ENCODE data around the gene HK1. TPM values are rescaled to one million over a fixed set of nuclear protein-coding genes. Genes with fewer than 3 reads are reported as not detected.

Gene HK1
- total RNA-seq, 1 experiment from 2014 or later = 219 TPM

GRCh38 chr10:69408318-69409175, 130.3 kb downstream of the HK1 start (continued):
- TF ChIP-seq ZMAT4 (CRISPR knock-in tag; IDR thresholded peaks at IDR 0.05) (no peak), SP1 (CRISPR knock-in tag; conservative IDR thresholded peaks at IDR 0.05) (peak; percentile 75), FOXP4 (CRISPR knock-in tag; IDR thresholded peaks at IDR 0.05) (peak; percentile 94), MAX (CRISPR knock-in tag; IDR thresholded peaks at IDR 0.05) (peak; percentile 96), TCF7 (CRISPR knock-in tag; IDR thresholded peaks at IDR 0.05; ENCODE audit: low read depth) (no peak), ZNF263 (CRISPR knock-in tag; IDR thresholded peaks at IDR 0.05; ENCODE audit: low read depth) (no peak), NR2C2 (CRISPR knock-in tag; IDR thresholded peaks at IDR 0.05) (no peak), FOXP1 (CRISPR knock-in tag; IDR thresholded peaks at IDR 0.05; ENCODE audit: borderline replicate concordance) (peak; percentile 60; the same call in 1 of the 2 replicates), NR3C1 (CRISPR knock-in tag; conservative IDR thresholded peaks at IDR 0.05; ENCODE audit: low read depth) (no peak), ATF1 (CRISPR knock-in tag; IDR thresholded peaks at IDR 0.05) (no peak), FOXK1 (CRISPR knock-in tag; IDR thresholded peaks at IDR 0.05) (peak; percentile 69)
- TF ChIP-seq, protein P1, sequence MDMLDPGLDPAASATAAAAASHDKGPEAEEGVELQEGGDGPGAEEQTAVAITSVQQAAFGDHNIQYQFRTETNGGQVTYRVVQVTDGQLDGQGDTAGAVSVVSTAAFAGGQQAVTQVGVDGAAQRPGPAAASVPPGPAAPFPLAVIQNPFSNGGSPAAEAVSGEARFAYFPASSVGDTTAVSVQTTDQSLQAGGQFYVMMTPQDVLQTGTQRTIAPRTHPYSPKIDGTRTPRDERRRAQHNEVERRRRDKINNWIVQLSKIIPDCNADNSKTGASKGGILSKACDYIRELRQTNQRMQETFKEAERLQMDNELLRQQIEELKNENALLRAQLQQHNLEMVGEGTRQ (CRISPR knock-in tag; IDR thresholded peaks at IDR 0.05) = no peak

DNA sequence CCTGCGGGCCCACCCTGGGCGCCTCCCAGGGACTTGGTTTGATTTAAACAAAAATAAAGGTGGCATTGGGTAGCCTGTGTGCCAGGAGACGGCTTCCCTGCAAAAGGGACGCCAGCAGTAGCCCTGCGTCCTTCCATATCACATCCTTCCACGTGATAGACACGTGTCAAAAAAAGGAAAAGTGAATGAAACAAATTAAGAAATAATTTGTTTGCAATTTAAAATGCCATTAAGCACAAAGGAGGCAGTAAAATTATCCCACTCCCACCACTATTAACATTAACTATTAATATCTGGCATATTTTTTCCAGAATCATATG, 130.8 kb downstream of the HK1 start:
- Mint-ChIP-seq H3K4me1 (peaks cover 42% of the 10 kb centered on the region), H3K27ac (no peak overlapping the region), H3K36me3 (peaks cover 2% of the 10 kb centered on the region), H3K27me3 (ENCODE audit: low read depth) (peaks cover 7% of the 10 kb centered on the region), H3K9me3 (no peaks in the 10 kb centered on the region), H3K4me3 (no peak overlapping the region)
- CTCF ChIA-PET = interaction anchor here (1.0 to 3.7 kb wide), 29 partner anchors 16 to 250 kb away, joined by 3 to 47 read pairs (median 6); partner anchors contain the start of gene TSPAN15
- POLR2A ChIA-PET = interaction anchor here (0.8 kb wide), 1 partner anchor 16 kb away, joined by 4 read pairs; no protein-coding TSS in a partner anchor
- DNase-seq (ENCODE audit: low spot score) (no peak), ATAC-seq (no peak)
- TF ChIP-seq NR3C1 (CRISPR knock-in tag; conservative IDR thresholded peaks at IDR 0.05; ENCODE audit: low read depth) = no peak
- TF ChIP-seq SP1 (CRISPR knock-in tag; conservative IDR thresholded peaks at IDR 0.05) = no peak
- TF ChIP-seq PREB (CRISPR knock-in tag; IDR thresholded peaks at IDR 0.05; ENCODE audit: borderline replicate concordance) = no peak
- no peak for TF ChIP-seq JAZF1 (CRISPR knock-in tag; IDR thresholded peaks at IDR 0.05)

DNA sequence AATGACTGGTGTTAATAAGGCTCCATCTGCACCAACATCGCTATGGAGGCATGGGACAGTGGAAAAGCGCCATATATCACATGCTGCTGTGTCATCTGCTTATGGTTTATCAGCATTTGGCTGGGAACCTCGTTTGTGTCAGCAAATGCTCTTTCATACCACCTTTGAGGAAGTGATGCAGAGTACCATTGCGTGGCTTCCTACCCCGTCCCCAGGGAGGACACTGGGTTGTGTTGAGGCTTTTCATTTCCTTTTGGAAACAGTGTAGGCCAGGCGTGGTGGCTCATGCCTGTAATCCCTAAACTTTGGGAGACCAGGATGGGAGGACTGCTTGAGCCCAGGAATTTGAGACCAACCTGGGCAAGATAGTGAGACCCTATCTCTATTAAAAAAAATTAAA, 131.7 kb downstream of the HK1 start:
- POLR2A ChIA-PET = no interaction called here
- peaks cover 35% of the 10 kb centered on the region for H3K4me1 Mint-ChIP-seq
- no peaks in the 10 kb centered on the region for H3K9me3 Mint-ChIP-seq
- peaks cover 7% of the 10 kb centered on the region for H3K27me3 Mint-ChIP-seq (ENCODE audit: low read depth)
- no peaks in the 10 kb centered on the region for H3K36me3 Mint-ChIP-seq
- no peak for ATAC-seq
- CTCF ChIA-PET = interaction anchor here (0.6 to 0.7 kb wide), 3 partner anchors 56 to 1825 kb away, joined by 3 to 5 read pairs (median 4); no protein-coding TSS in a partner anchor
- H3K4me3 Mint-ChIP-seq = no peak overlapping the region
- no peak for DNase-seq (ENCODE audit: low spot score)
- H3K27ac Mint-ChIP-seq = no peak overlapping the region
- TF ChIP-seq ZNF317 (CRISPR knock-in tag; IDR thresholded peaks at IDR 0.05; ENCODE audit: borderline replicate concordance, low read depth) = no peak
- TF ChIP-seq EMX1 (CRISPR knock-in tag; IDR thresholded peaks at IDR 0.05) = no peak
- TF ChIP-seq, protein P2, sequence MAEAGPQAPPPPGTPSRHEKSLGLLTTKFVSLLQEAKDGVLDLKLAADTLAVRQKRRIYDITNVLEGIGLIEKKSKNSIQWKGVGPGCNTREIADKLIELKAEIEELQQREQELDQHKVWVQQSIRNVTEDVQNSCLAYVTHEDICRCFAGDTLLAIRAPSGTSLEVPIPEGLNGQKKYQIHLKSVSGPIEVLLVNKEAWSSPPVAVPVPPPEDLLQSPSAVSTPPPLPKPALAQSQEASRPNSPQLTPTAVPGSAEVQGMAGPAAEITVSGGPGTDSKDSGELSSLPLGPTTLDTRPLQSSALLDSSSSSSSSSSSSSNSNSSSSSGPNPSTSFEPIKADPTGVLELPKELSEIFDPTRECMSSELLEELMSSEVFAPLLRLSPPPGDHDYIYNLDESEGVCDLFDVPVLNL (CRISPR knock-in tag; IDR thresholded peaks at IDR 0.05; ENCODE audit: borderline replicate concordance, low read depth) = no peak
- TF ChIP-seq ZNF532 (CRISPR knock-in tag; IDR thresholded peaks at IDR 0.05; ENCODE audit: borderline replicate concordance) = no peak
- TF ChIP-seq, protein P3, sequence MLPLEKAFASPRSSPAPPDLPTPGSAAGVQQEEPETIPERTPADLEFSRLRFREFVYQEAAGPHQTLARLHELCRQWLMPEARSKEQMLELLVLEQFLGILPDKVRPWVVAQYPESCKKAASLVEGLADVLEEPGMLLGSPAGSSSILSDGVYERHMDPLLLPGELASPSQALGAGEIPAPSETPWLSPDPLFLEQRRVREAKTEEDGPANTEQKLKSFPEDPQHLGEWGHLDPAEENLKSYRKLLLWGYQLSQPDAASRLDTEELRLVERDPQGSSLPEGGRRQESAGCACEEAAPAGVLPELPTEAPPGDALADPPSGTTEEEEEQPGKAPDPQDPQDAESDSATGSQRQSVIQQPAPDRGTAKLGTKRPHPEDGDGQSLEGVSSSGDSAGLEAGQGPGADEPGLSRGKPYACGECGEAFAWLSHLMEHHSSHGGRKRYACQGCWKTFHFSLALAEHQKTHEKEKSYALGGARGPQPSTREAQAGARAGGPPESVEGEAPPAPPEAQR (CRISPR knock-in tag; IDR thresholded peaks at IDR 0.05) = no peak
- TF ChIP-seq HMGA2 (CRISPR knock-in tag; IDR thresholded peaks at IDR 0.05) = no peak
- no peak for TF ChIP-seq SP1 (CRISPR knock-in tag; conservative IDR thresholded peaks at IDR 0.05)
